GM18909 (cell line): ENCODE data around the gene LRP3.

Experiments
- ATAC-seq: cut with Tn5 transposase; IDR thresholded peaks from one replicate; pipeline ENCODE4 v1.9.1; 2021; ENCODE audit warnings: mild to moderate bottlenecking; ENCODE audit not compliant: unreplicated experiment, poor library complexity

LRP3 gene

GRCh38 chr19:33248954-33249613, 55.0 kb downstream of the LRP3 start:
- ATAC-seq = no peak

- ATAC-seq = no peak
Observed at GRCh38 chr19:33249740-33250366, 55.7 kb downstream of the LRP3 start.

GRCh38 chr19:33250500-33250899, 56.4 kb downstream of the LRP3 start:
- no peak for ATAC-seq

- ATAC-seq = no peak
Observed at GRCh38 chr19:33251076-33251475, 56.9 kb downstream of the LRP3 start.

- no peak for ATAC-seq
Observed at GRCh38 chr19:33251526-33252090, 57.5 kb downstream of the LRP3 start.

- no peak for ATAC-seq
Observed at GRCh38 chr19:33252418-33252962, 58.4 kb downstream of the LRP3 start.

- no peak for ATAC-seq
Observed at GRCh38 chr19:33252971-33253370, 58.8 kb downstream of the LRP3 start.

- ATAC-seq = no peak
Observed at GRCh38 chr19:33254245-33254824, 60.2 kb downstream of the LRP3 start.

GRCh38 chr19:33255781-33256180, 61.7 kb downstream of the LRP3 start:
- no peak for ATAC-seq

- no peak for ATAC-seq
Observed at GRCh38 chr19:33256261-33256660, 62.1 kb downstream of the LRP3 start.

- ATAC-seq = no peak
Observed at GRCh38 chr19:33257828-33258227, 63.7 kb downstream of the LRP3 start.
